Non-pigmented ciliary epithelial cell (primary cell): Measurements from ENCODE around the gene CCDC28A.

ENCODE experiments used
- DNase-seq: peaks from one replicate; pipeline ENCODE4 v3.0.0-alpha.2; 2010; ENCODE audit warnings: low read depth

The CCDC28A gene

GRCh38 chr6:138795809-138796603, 22.4 kb downstream of the CCDC28A start, which contains the start of gene ECT2L:
Gene ECT2L (plus strand): TSS chr6:138796087. CDS start chr6:138813275, 17,188 bp downstream.
- DNase-seq = no peak

GRCh38 chr6:138796771-138797170, 23.2 kb downstream of the CCDC28A start:
- DNase-seq = no peak

GRCh38 chr6:138797806-138798446, 24.4 kb downstream of the CCDC28A start:
- no peak for DNase-seq

- no peak for DNase-seq
Observed at GRCh38 chr6:138800377-138801150, 27.0 kb downstream of the CCDC28A start.

GRCh38 chr6:138803331-138803730, 29.8 kb downstream of the CCDC28A start:
- DNase-seq = no peak

- no peak for DNase-seq
Observed at GRCh38 chr6:138803861-138804260, 30.3 kb downstream of the CCDC28A start.

- no peak for DNase-seq
Observed at GRCh38 chr6:138805016-138805765, 31.6 kb downstream of the CCDC28A start.

- DNase-seq = no peak
Observed at GRCh38 chr6:138806889-138807288, 33.3 kb downstream of the CCDC28A start.

- DNase-seq = no peak
Observed at GRCh38 chr6:138809677-138810076, 36.1 kb downstream of the CCDC28A start.

GRCh38 chr6:138811866-138812265, 38.3 kb downstream of the CCDC28A start:
- no peak for DNase-seq

- no peak for DNase-seq
Observed at GRCh38 chr6:138814179-138814834, 40.7 kb downstream of the CCDC28A start.

- DNase-seq = no peak
Observed at GRCh38 chr6:138815221-138815620, 41.7 kb downstream of the CCDC28A start.

GRCh38 chr6:138815797-138816528, 42.4 kb downstream of the CCDC28A start:
- DNase-seq = peak; percentile 26

GRCh38 chr6:138817799-138818198, 44.2 kb downstream of the CCDC28A start:
- DNase-seq = peak; percentile 67

- no peak for DNase-seq
Observed at GRCh38 chr6:138818496-138819194, 45.1 kb downstream of the CCDC28A start.

GRCh38 chr6:138821519-138821918, 48.0 kb downstream of the CCDC28A start:
- no peak for DNase-seq

- no peak for DNase-seq
Observed at GRCh38 chr6:138824482-138825144, 51.0 kb downstream of the CCDC28A start.

GRCh38 chr6:138830248-138830647, 56.7 kb downstream of the CCDC28A start:
- no peak for DNase-seq

- DNase-seq = no peak
Observed at GRCh38 chr6:138832182-138832581, 58.6 kb downstream of the CCDC28A start.
